HG02763 (cell line): ENCODE measurements around the gene TSGA10IP.
"Not testable (repeated sequence)": the region's sequence is repeated elsewhere in the genome, so short reads cannot be mapped to it uniquely, and the experiment has no call there.

Experiments
- ATAC-seq: cut with Tn5 transposase; IDR thresholded peaks from one replicate; pipeline ENCODE4 v1.9.1; 2021; ENCODE audit warnings: mild to moderate bottlenecking, moderate library complexity; ENCODE audit not compliant: unreplicated experiment

The TSGA10IP gene

DNA sequence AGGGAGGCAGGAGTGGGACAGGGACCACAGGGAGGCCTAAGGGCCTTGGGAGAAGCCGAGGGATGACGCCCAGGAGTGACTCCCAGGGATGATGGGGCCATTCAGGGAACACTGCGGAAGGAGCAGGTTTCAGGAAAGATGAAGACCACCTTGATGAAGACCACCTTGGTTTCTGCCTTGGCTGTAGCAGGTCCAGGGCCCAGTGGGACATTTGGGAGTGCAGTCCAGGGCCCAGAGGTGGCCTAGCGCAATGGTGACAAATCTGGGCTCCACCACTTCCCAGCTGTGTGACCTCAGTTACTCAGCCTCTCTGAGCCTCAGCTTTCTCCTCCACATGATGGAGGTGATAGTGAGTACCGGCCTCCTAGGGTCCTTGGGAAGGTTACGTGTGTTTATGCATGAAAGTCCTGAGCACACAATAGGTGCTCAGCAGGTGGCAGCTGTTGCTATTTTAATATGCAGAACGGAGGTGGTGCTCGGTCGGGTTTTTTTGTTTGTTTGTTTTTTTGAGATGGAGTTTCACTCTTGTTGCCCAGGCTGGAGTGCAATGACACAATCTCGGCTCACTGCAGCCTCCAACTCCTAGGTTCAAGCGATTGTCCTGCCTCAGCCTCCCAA is 770 bp downstream of the TSGA10IP start:
- ATAC-seq, result no peak

DNA sequence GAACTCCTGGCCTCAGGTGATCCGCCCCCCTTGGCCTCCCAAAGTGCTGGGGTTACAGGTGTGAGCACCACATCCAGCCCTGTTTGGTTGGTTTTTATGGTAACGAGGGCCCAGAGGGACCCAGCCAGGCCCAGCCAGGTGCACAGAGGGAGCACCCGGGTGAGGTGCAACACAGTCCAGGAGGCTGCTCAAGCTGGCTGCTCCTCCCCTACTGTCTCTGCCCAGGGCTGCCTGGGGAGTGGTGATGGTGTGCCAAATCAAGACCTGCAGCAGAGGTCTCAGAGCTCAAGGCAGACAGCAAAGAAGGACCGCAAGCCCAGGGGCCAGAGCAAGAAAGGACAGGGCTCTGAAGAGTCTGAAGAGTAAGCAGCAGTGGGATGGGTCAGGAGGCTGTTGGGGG is 1.4 kb downstream of the TSGA10IP start:
- ATAC-seq, result no peak

DNA sequence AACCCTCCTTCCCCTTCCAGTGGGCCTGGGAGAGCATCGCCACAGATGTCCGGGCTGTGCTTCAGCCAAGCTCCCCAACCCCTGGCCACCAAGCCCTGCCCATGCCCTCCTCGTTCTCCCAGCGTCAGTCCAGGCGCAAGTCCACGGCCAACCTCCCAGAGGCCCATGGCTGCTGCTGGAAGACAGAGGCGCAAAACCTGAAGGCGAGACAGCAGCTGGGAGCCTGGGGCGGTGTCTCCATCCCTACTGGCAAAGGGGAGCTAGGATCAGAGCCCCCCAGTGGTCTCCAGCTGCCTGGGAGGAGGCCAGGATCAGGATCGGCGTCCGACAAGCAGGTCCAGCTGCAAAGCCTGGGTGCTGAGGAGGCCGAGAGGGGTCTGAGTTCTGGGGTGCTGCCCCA is 1.9 kb downstream of the TSGA10IP start:
- no peak for ATAC-seq

GRCh38 chr11:65947603-65948125 is 2.4 kb downstream of the TSGA10IP start:
- no peak for ATAC-seq

- not testable (repeated sequence) for ATAC-seq
Observed at GRCh38 chr11:65950711-65951110, 5.4 kb downstream of the TSGA10IP start.

- not testable (repeated sequence) for ATAC-seq
Observed at GRCh38 chr11:65951641-65952040, 6.4 kb downstream of the TSGA10IP start.

DNA sequence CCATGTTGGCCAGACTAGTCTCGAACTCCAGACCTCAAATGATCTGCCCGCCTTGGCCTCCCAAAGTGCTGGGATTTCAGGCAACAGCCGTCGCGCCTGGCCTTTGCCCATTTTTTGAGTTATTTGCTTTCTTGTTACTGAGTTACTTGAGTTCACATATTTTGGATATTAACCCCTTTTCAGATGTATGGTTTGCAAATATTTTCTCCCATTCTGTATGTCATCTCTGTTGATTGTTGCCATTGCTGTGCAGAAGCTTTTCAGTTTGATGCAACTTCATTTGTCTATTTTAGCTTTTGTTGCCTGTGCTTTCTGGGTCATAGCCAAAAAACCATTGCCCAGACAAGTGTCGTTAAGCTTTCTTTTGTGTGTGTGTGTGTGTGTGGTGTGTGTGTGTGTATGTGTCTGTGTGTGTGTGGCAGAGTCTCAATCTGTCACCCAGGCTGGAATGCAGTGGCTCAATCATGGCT is 6.8 kb downstream of the TSGA10IP start:
- no peak for ATAC-seq

- ATAC-seq, result no peak
Observed at GRCh38 chr11:65953471-65953870, 8.2 kb downstream of the TSGA10IP start.

DNA sequence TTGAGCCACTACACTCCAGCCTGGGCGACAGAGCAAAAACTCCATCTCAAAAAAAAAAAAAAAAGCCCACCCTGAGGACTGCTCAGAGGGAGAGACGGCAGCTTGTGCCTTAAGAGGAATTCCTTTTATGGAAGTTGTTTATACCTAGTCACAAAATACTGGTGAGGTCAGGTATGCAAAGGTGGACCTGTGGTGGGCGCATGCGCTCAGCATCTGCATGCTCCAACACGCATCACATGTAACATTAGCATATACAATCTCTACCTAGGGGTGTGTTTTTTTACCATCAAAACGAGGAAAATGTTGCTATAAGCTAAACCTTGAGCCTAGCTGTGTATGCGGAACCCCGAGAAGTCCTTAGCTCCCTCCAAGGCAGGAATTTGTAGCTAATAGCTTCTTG is 9.5 kb downstream of the TSGA10IP start:
- ATAC-seq, result no peak

- no peak for ATAC-seq
Observed at GRCh38 chr11:65958291-65958690, 13.0 kb downstream of the TSGA10IP start.

GRCh38 chr11:65958774-65959420 is 13.6 kb downstream of the TSGA10IP start:
- ATAC-seq, result no peak

GRCh38 chr11:65960824-65961266 is 15.6 kb downstream of the TSGA10IP start:
- ATAC-seq, result no peak

- ATAC-seq, result peak; percentile 87
Observed at GRCh38 chr11:65961267-65962140, 16.2 kb downstream of the TSGA10IP start, which contains the start of gene SART1. TSS of gene SART1 (plus strand) at chr11:65961734. CDS start at chr11:65961781, 47 bp downstream.

GRCh38 chr11:65962141-65962564 is 16.9 kb downstream of the TSGA10IP start:
- ATAC-seq, result no peak

- ATAC-seq, result no peak
Observed at GRCh38 chr11:65964906-65965305, 19.6 kb downstream of the TSGA10IP start.

GRCh38 chr11:65965986-65966762 is 20.9 kb downstream of the TSGA10IP start:
- no peak for ATAC-seq

- no peak for ATAC-seq
Observed at GRCh38 chr11:65967329-65967934, 22.2 kb downstream of the TSGA10IP start.

DNA sequence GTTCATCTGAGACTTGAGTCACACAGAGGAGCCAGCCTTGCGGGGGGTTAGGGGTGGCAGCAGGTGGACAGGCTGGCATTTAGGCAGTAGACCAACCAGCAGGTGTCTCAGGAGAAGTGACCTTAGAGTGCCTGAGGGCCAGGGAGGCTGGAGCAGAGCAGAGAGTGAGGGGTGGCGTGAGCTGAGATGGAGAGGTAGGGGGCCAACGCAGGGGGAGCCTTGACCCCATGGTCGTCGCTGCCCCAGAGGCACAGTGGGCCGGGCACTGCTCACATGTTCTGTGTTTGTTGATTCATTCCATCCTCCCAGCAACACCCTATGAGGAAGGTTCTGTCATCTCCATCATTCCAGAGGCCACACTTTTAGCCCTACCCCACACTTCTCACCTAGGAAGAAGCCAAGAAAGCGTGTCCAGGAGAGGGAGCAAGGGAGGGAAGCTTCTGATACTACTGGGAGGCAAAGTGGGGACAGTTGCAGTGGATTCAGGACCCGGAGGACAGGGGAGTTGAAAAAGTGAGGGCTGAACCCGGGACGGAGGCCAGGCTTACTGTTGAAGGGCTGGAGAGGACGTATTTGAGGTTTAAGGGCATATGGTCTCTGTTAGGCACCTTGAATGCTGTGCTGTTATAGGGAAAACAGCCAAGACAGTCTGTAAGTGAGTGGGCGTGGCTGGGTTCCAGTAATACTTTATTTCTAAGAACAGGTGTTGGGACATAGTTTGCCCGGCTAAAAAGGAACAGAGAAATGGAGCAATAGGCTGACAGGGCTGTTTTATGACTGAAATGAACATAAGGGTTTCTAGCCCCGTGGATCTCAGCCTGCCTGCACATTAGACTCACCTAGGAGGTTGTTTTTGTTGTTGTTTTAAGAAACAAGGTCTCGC is 23.6 kb downstream of the TSGA10IP start:
- no peak for ATAC-seq

DNA sequence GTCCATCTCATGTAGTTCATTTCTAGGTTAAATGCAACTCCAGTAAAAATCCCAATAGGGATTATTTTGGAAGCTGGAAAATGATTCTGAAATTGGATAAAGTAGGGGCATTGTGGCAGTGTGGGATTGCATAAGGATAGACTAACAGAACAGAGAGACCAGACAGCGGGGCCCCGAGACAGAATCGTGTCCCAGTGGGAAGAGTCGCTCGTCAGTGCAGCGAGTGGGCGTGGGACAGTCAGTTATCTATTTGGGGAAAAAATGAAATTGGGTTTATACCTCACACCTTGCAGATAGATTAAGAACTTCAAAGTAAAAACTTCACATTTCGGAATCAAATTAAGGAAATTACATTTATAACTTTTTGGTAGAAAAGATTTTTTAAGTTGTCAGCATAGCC is 26.8 kb downstream of the TSGA10IP start:
- ATAC-seq, result no peak
